CD4-positive, alpha-beta T cell (primary cell): ENCODE results near the gene ITK. TPM values are rescaled to one million over a fixed set of nuclear protein-coding genes. Genes with fewer than 3 reads are reported as not detected.

Experiments
- ATAC-seq: fragments of 200-7000 bp; cut with Tn5 transposase; one replicate; pipeline ENCODE4 v1.10.0; 2022; ENCODE audit warnings: mild to moderate bottlenecking; ENCODE audit not compliant: poor library complexity
- CTCF ChIA-PET: fragments of 350-600 bp; sonication (Branson Sonifier 250); formaldehyde crosslinking; loops from one replicate; lab custom pipeline; 2021; ENCODE audit warnings: antibody characterized with exemption, inconsistent platforms; lab: Charles Lee
- POLR2A ChIA-PET: fragments of 350-600 bp; sonication (Branson Sonifier 250); formaldehyde crosslinking; loops from one replicate; lab custom pipeline; 2021; ENCODE audit warnings: antibody characterized with exemption, inconsistent platforms; lab: Charles Lee
- DNase-seq, 14 experiments: peaks; one replicate each; pipeline ENCODE4 v3.0.0-alpha.2; 2013 to 2020; ENCODE audit warnings: mixed read lengths in 2 of 14
- H3K27ac ChIP-seq, 2 donors: one replicate each; pipeline versions ENCODE4 v1.5.1 to v1.7.0; 2013; ENCODE audit warnings: low read length in 2 of 2, low read depth in 1 of 2, mild to moderate bottlenecking in 1 of 2
- H3K27me3 ChIP-seq, 2 experiments: 1 replicate in 1 of 2; 2 replicates in 1 of 2; pipeline versions ENCODE4 v1.6.1 to v1.7.0; 2013; ENCODE audit warnings: low read length in 2 of 2, control low read depth in 1 of 2, mild to moderate bottlenecking in 1 of 2, moderate library complexity in 1 of 2; ENCODE audit not compliant: insufficient read depth in 2 of 2, control insufficient read depth in 1 of 2
- H3K36me3 ChIP-seq: one replicate; pipeline ENCODE4 v1.6.1; 2013; ENCODE audit warnings: low read length, control low read depth; ENCODE audit not compliant: insufficient read depth
- H3K4me1 ChIP-seq: one replicate; pipeline ENCODE4 v1.6.1; 2013; ENCODE audit warnings: low read length, control low read depth; ENCODE audit not compliant: insufficient read depth
- H3K4me3 ChIP-seq: one replicate; pipeline ENCODE4 v1.5.1; 2013; ENCODE audit warnings: mild to moderate bottlenecking, low read length, moderate library complexity
- H3K9me3 ChIP-seq, 2 experiments: 1 replicate in 1 of 2; 2 replicates in 1 of 2; pipeline versions ENCODE4 v1.6.1 to v1.7.0; 2013; ENCODE audit warnings: low read length in 2 of 2, mild to moderate bottlenecking in 2 of 2, control low read depth in 1 of 2, moderate library complexity in 1 of 2; ENCODE audit not compliant: control insufficient read depth in 1 of 2, insufficient read depth in 1 of 2
- H3K27ac Mint-ChIP-seq: one replicate; pipeline ENCODE4 v1.8.0; 2020; ENCODE audit warnings: mixed read lengths
- H3K27me3 Mint-ChIP-seq: one replicate; pipeline ENCODE4 v1.8.0; 2021; ENCODE audit warnings: mixed read lengths
- H3K36me3 Mint-ChIP-seq: one replicate; pipeline ENCODE4 v1.8.0; 2021; ENCODE audit warnings: low read depth, mixed read lengths
- H3K4me1 Mint-ChIP-seq: one replicate; pipeline ENCODE4 v1.8.0; 2021; ENCODE audit warnings: low read depth, mixed read lengths
- H3K4me3 Mint-ChIP-seq: one replicate; pipeline ENCODE4 v1.8.0; 2020; ENCODE audit warnings: mild to moderate bottlenecking, mixed read lengths
- H3K9me3 Mint-ChIP-seq: one replicate; pipeline ENCODE4 v1.8.0; 2020; ENCODE audit warnings: mixed read lengths
- intact Hi-C, 2 experiments: fragments of 100-400 bp; cut with DNase I in 1 of 2; cut with micrococcal nuclease in 1 of 2; formaldehyde crosslinking; loops; one replicate each; pipeline versions ENCODE4 v1.15.1 to v1.9.0; 2023 to 2025; cut with DNase I, micrococcal nuclease
- total RNA-seq, 174 experiments: library from RNA in 2 of 174; stranded (reverse) in 2 of 174; gene quantifications; one replicate each; pipeline ENCODE4 v1.2.3 and lab custom pipeline; 2021 to 2026
- TF ChIP-seq, protein P1 (sequence below): fragments of 200-600 bp; IDR thresholded peaks from one replicate; pipeline ENCODE4 v1.8.0; 2022; ENCODE audit warnings: antibody characterized with exemption, mild to moderate bottlenecking

The ITK gene
- total RNA-seq, 2 experiments from 2014 or later, result 289 to 292 TPM

DNA sequence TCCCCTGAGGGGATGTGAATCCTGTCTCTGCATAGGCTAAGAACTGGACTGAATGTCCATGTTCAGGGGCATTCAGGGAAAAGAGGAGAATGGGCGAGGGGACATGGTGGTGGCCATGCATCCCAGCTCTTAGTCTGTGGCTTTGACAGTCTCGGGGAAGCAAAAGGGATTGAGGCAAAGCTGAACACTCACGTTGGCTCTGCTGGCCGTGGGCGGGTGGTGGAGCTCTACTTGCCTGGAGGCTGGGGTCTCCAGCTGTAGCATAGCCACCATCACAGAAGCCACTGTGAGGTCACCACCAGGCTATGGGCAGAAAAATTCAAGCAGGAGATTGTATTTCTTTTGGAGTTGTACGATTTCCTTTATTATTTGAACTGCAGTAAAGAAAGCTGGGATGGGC lies 18.6 kb upstream of the ITK start:
- TF ChIP-seq, protein P1, sequence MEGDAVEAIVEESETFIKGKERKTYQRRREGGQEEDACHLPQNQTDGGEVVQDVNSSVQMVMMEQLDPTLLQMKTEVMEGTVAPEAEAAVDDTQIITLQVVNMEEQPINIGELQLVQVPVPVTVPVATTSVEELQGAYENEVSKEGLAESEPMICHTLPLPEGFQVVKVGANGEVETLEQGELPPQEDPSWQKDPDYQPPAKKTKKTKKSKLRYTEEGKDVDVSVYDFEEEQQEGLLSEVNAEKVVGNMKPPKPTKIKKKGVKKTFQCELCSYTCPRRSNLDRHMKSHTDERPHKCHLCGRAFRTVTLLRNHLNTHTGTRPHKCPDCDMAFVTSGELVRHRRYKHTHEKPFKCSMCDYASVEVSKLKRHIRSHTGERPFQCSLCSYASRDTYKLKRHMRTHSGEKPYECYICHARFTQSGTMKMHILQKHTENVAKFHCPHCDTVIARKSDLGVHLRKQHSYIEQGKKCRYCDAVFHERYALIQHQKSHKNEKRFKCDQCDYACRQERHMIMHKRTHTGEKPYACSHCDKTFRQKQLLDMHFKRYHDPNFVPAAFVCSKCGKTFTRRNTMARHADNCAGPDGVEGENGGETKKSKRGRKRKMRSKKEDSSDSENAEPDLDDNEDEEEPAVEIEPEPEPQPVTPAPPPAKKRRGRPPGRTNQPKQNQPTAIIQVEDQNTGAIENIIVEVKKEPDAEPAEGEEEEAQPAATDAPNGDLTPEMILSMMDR, result no peak
- peaks cover 61% of the 10 kb centered on the region for H3K4me1 Mint-ChIP-seq
- DNase-seq (no peak), ATAC-seq (no peak)
- no peaks in the 10 kb centered on the region for H3K27me3 ChIP-seq
- no peaks in the 10 kb centered on the region for H3K36me3 Mint-ChIP-seq
- H3K9me3 Mint-ChIP-seq, result no peaks in the 10 kb centered on the region
- H3K4me3 ChIP-seq, result no peak overlapping the region
- no peaks in the 10 kb centered on the region for H3K36me3 ChIP-seq
- POLR2A ChIA-PET, result interaction anchor here (1.7 to 3.1 kb wide), 4 partner anchors 10 to 19 kb away, joined by 4 to 14 read pairs (median 6); partner anchors contain the start of gene ITK
- no peaks in the 10 kb centered on the region for H3K27me3 Mint-ChIP-seq
- no peaks in the 10 kb centered on the region for H3K9me3 ChIP-seq
- H3K27ac ChIP-seq, result no peak overlapping the region
- H3K27ac Mint-ChIP-seq, result no peak overlapping the region
- H3K4me3 Mint-ChIP-seq, result no peak overlapping the region
- intact Hi-C loops, result no loop called here
- H3K4me1 ChIP-seq, result peaks cover 50% of the 10 kb centered on the region
- CTCF ChIA-PET, result interaction anchor here (1.1 kb wide), 1 partner anchor 10 kb away, joined by 3 read pairs; no protein-coding TSS in a partner anchor

DNA sequence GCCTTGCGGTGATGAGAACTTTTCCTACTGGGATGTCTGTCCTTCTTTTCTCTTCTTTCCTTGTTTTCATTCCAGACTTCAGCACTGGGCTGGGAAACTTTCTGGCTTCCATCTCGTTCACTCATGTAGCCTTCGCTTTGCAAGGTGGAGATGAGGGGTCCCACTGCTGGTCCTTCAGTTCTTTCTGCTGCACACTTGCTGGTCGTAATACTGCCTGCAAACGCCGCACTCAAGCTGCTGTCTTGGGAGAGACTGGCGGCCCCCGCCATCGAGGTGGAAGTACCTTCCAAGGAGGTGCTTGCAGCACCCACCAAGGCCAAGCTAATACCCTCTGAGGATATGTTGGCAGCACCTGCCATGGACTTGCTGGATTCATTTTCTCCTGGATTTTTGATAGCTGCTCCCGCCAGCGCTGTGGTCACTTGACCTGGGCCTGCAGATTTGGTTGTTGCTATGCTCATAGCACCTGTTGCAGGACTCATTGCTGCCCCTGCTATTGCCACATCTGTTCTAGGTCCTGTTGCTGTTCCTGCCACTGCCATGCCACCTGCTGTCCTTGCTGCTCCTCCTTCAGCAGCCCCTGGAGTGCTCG lies 17.6 kb upstream of the ITK start:
- peaks cover 64% of the 10 kb centered on the region for H3K4me1 Mint-ChIP-seq
- H3K36me3 Mint-ChIP-seq, result no peaks in the 10 kb centered on the region
- Histone ChIP-seq H3K9me3 (no peaks in the 10 kb centered on the region), H3K27ac (no peak overlapping the region), H3K27me3 (no peaks in the 10 kb centered on the region), H3K36me3 (no peaks in the 10 kb centered on the region), H3K4me1 (peaks cover 53% of the 10 kb centered on the region), H3K4me3 (no peak overlapping the region)
- H3K9me3 Mint-ChIP-seq, result no peaks in the 10 kb centered on the region
- ChIA-PET CTCF (no interaction called here), POLR2A (interaction anchor here (0.7 to 3.1 kb wide), 4 partner anchors 9 to 54 kb away, joined by 3 to 14 read pairs (median 4); partner anchors contain the start of gene ITK)
- DNase-seq (no peak), ATAC-seq (no peak)
- no peak overlapping the region for H3K27ac Mint-ChIP-seq
- TF ChIP-seq, protein P1, result no peak
- intact Hi-C loops, result no loop called here
- H3K27me3 Mint-ChIP-seq, result no peaks in the 10 kb centered on the region
- no peak overlapping the region for H3K4me3 Mint-ChIP-seq

DNA sequence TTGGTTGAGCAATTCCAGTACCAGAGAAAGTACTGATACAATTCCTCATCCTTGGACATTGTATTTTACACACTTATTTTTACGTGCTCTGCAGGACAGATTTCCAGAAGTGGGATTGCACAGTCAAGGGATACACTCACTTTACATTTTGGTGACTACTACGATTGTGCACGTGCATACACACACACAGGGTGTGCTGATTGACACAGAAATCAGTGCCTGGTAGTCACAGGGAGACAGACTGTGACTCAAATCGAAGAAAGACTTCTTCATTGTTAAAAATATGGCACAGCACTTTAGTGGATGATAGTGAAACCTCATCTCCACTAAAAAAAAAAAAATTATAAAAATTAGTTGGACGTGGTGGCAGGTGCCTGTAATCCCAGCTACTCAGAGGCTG lies 16.1 kb upstream of the ITK start:
- TF ChIP-seq, protein P1, result no peak
- no peak overlapping the region for H3K27ac ChIP-seq
- ChIA-PET POLR2A (no interaction called here), CTCF (no interaction called here)
- H3K9me3 ChIP-seq, result no peaks in the 10 kb centered on the region
- Mint-ChIP-seq H3K4me1 (peaks cover 66% of the 10 kb centered on the region), H3K27ac (no peak overlapping the region), H3K27me3 (no peaks in the 10 kb centered on the region), H3K9me3 (no peaks in the 10 kb centered on the region), H3K36me3 (no peaks in the 10 kb centered on the region), H3K4me3 (no peak overlapping the region)
- no peaks in the 10 kb centered on the region for H3K36me3 ChIP-seq
- no peak for ATAC-seq
- H3K4me3 ChIP-seq, result no peak overlapping the region
- H3K4me1 ChIP-seq, result peaks cover 48% of the 10 kb centered on the region
- intact Hi-C loops, result no loop called here
- DNase-seq, result no peak
- no peaks in the 10 kb centered on the region for H3K27me3 ChIP-seq
